ENCODE results near the gene TMIE.

TMIE gene

GRCh38 chr3:46714728-46715506 lies 13.7 kb downstream of the TMIE start:
- H3K9me3 ChIP-seq (ENCODE audit: control insufficient read depth, low read length): no peaks in the 10 kb centered on the region
- peaks cover 11% of the 10 kb centered on the region for H3K27me3 ChIP-seq (ENCODE audit: control insufficient read depth, insufficient read depth, low read length)
- peaks cover 4% of the 10 kb centered on the region for H3K4me1 ChIP-seq (ENCODE audit: control insufficient read depth, insufficient read depth, low read length)
- no peak overlapping the region for H3K4me3 ChIP-seq (ENCODE audit: low read length)
- no peak overlapping the region for H3K9ac ChIP-seq (ENCODE audit: low read length)
- no peaks in the 10 kb centered on the region for H3K36me3 ChIP-seq (ENCODE audit: control insufficient read depth, insufficient read depth, low read length)

GRCh38 chr3:46715507-46716175 lies 14.4 kb downstream of the TMIE start:
- Histone ChIP-seq H3K9ac (ENCODE audit: low read length) (no peak overlapping the region), H3K9me3 (ENCODE audit: control insufficient read depth, low read length) (no peaks in the 10 kb centered on the region), H3K4me1 (ENCODE audit: control insufficient read depth, insufficient read depth, low read length) (peaks cover 4% of the 10 kb centered on the region), H3K4me3 (ENCODE audit: low read length) (no peak overlapping the region), H3K27me3 (ENCODE audit: control insufficient read depth, insufficient read depth, low read length) (peaks cover 11% of the 10 kb centered on the region), H3K36me3 (ENCODE audit: control insufficient read depth, insufficient read depth, low read length) (no peaks in the 10 kb centered on the region)

- H3K27me3 ChIP-seq (ENCODE audit: control insufficient read depth, insufficient read depth, low read length): peaks cover 11% of the 10 kb centered on the region
- H3K9ac ChIP-seq (ENCODE audit: low read length): no peak overlapping the region
- no peaks in the 10 kb centered on the region for H3K9me3 ChIP-seq (ENCODE audit: control insufficient read depth, low read length)
- peaks cover 4% of the 10 kb centered on the region for H3K4me1 ChIP-seq (ENCODE audit: control insufficient read depth, insufficient read depth, low read length)
- no peaks in the 10 kb centered on the region for H3K36me3 ChIP-seq (ENCODE audit: control insufficient read depth, insufficient read depth, low read length)
- no peak overlapping the region for H3K4me3 ChIP-seq (ENCODE audit: low read length)
These were observed 15.6 kb downstream of the TMIE start for GRCh38 chr3:46716461-46717441.

- Histone ChIP-seq H3K36me3 (ENCODE audit: control insufficient read depth, insufficient read depth, low read length) (no peaks in the 10 kb centered on the region), H3K4me1 (ENCODE audit: control insufficient read depth, insufficient read depth, low read length) (peaks cover 4% of the 10 kb centered on the region), H3K9me3 (ENCODE audit: control insufficient read depth, low read length) (no peaks in the 10 kb centered on the region), H3K27me3 (ENCODE audit: control insufficient read depth, insufficient read depth, low read length) (peaks cover 11% of the 10 kb centered on the region), H3K4me3 (ENCODE audit: low read length) (no peak within 1 kb of the TSS), H3K9ac (ENCODE audit: low read length) (no peak within 1 kb of the TSS)
These were observed 16.4 kb downstream of the TMIE start, which contains the start of gene PRSS50 for GRCh38 chr3:46717447-46718231. Gene PRSS50 (minus strand): TSS chr3:46717869. CDS start chr3:46717824, 45 bp downstream.

- Histone ChIP-seq H3K4me3 (ENCODE audit: low read length) (no peak overlapping the region), H3K36me3 (ENCODE audit: control insufficient read depth, insufficient read depth, low read length) (no peaks in the 10 kb centered on the region)
These were observed 17.9 kb downstream of the TMIE start for GRCh38 chr3:46719044-46719565.

GRCh38 chr3:46719735-46720271 lies 18.6 kb downstream of the TMIE start:
- no peaks in the 10 kb centered on the region for H3K36me3 ChIP-seq (ENCODE audit: control insufficient read depth, insufficient read depth, low read length)
- no peak overlapping the region for H3K4me3 ChIP-seq (ENCODE audit: low read length)
- H3K9me3 ChIP-seq (ENCODE audit: control insufficient read depth, low read length): no peaks in the 10 kb centered on the region
- no peak overlapping the region for H3K9ac ChIP-seq (ENCODE audit: low read length)
- no peaks in the 10 kb centered on the region for H3K4me1 ChIP-seq (ENCODE audit: control insufficient read depth, insufficient read depth, low read length)
- H3K27me3 ChIP-seq (ENCODE audit: control insufficient read depth, insufficient read depth, low read length): peaks cover 11% of the 10 kb centered on the region

More at GRCh38 chr3:46719044-46719565, 17.9 kb downstream of the TMIE start:
- no peak overlapping the region for H3K9ac ChIP-seq (ENCODE audit: low read length)
- H3K9me3 ChIP-seq (ENCODE audit: control insufficient read depth, low read length): no peaks in the 10 kb centered on the region
- H3K27me3 ChIP-seq (ENCODE audit: control insufficient read depth, insufficient read depth, low read length): peaks cover 11% of the 10 kb centered on the region
- peaks cover under 1% of the 10 kb centered on the region for H3K4me1 ChIP-seq (ENCODE audit: control insufficient read depth, insufficient read depth, low read length)

GRCh38 chr3:46721009-46721408 lies 19.8 kb downstream of the TMIE start:
- no peaks in the 10 kb centered on the region for H3K36me3 ChIP-seq (ENCODE audit: control insufficient read depth, insufficient read depth, low read length)
- H3K4me1 ChIP-seq (ENCODE audit: control insufficient read depth, insufficient read depth, low read length): no peaks in the 10 kb centered on the region
- peaks cover 11% of the 10 kb centered on the region for H3K27me3 ChIP-seq (ENCODE audit: control insufficient read depth, insufficient read depth, low read length)
- no peak overlapping the region for H3K4me3 ChIP-seq (ENCODE audit: low read length)
- H3K9ac ChIP-seq (ENCODE audit: low read length): no peak overlapping the region
- H3K9me3 ChIP-seq (ENCODE audit: control insufficient read depth, low read length): no peaks in the 10 kb centered on the region

GRCh38 chr3:46722443-46722842 lies 21.3 kb downstream of the TMIE start:
- Histone ChIP-seq H3K9me3 (ENCODE audit: control insufficient read depth, low read length) (no peaks in the 10 kb centered on the region), H3K36me3 (ENCODE audit: control insufficient read depth, insufficient read depth, low read length) (no peaks in the 10 kb centered on the region), H3K27me3 (ENCODE audit: control insufficient read depth, insufficient read depth, low read length) (peaks cover 11% of the 10 kb centered on the region), H3K9ac (ENCODE audit: low read length) (no peak overlapping the region), H3K4me3 (ENCODE audit: low read length) (no peak overlapping the region), H3K4me1 (ENCODE audit: control insufficient read depth, insufficient read depth, low read length) (no peaks in the 10 kb centered on the region)

- Histone ChIP-seq H3K4me1 (ENCODE audit: control insufficient read depth, insufficient read depth, low read length) (no peaks in the 10 kb centered on the region), H3K4me3 (ENCODE audit: low read length) (no peak overlapping the region), H3K27me3 (ENCODE audit: control insufficient read depth, insufficient read depth, low read length) (no peaks in the 10 kb centered on the region), H3K36me3 (ENCODE audit: control insufficient read depth, insufficient read depth, low read length) (no peaks in the 10 kb centered on the region), H3K9me3 (ENCODE audit: control insufficient read depth, low read length) (no peaks in the 10 kb centered on the region), H3K9ac (ENCODE audit: low read length) (no peak overlapping the region)
These were observed 23.2 kb downstream of the TMIE start for GRCh38 chr3:46724424-46724823.

GRCh38 chr3:46725621-46726314 lies 24.6 kb downstream of the TMIE start:
- H3K27me3 ChIP-seq (ENCODE audit: control insufficient read depth, insufficient read depth, low read length): no peaks in the 10 kb centered on the region
- no peaks in the 10 kb centered on the region for H3K9me3 ChIP-seq (ENCODE audit: control insufficient read depth, low read length)
- H3K9ac ChIP-seq (ENCODE audit: low read length): no peak overlapping the region
- H3K4me1 ChIP-seq (ENCODE audit: control insufficient read depth, insufficient read depth, low read length): no peaks in the 10 kb centered on the region
- no peak overlapping the region for H3K4me3 ChIP-seq (ENCODE audit: low read length)
- no peaks in the 10 kb centered on the region for H3K36me3 ChIP-seq (ENCODE audit: control insufficient read depth, insufficient read depth, low read length)
